ENCODE results near the gene EPHA5.

DNA sequence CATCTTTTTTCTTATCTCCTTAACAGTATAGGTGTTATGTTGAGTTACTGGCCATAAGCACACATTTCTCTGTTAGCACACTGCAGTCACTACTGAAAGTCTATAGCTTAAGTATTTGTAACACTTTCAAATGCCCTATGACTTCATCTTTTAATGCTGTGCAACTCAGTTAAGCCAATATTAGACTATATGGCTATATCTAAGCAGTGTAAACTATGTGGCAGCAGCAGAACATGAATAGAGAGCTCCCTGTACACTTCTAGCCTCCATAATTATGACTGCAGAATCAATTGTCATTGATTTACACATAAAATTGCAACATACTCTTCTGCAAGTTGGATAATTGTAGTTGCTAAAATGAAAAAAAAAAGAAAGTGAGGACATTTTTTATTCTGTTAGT is 250.3 kb downstream of the EPHA5 start:
- no peak for TF ChIP-seq GATA2 (IDR thresholded peaks at IDR 0.05; ENCODE audit: low read depth, low read length)
- TF ChIP-seq GATA3 (IDR thresholded peaks at IDR 0.05; ENCODE audit: low read depth, low read length) = no peak
